Stimulated activated naive CD8-positive, alpha-beta T cell treated with anti-CD3 and anti-CD28 coated beads, Interleukin-15, Interleukin-2, amounts not matched to agents 100 ng/mL and 50 ng/mL, for 24 hours (primary cell): ENCODE measurements around the gene HSDL1.

Experiments used
- H3K27ac Mint-ChIP-seq: one replicate; pipeline ENCODE4 v1.8.0; 2021; ENCODE audit warnings: mild to moderate bottlenecking, mixed read lengths
- H3K27me3 Mint-ChIP-seq: one replicate; pipeline ENCODE4 v1.8.0; 2021; ENCODE audit warnings: mixed read lengths
- H3K36me3 Mint-ChIP-seq: one replicate; pipeline ENCODE4 v1.8.0; 2021; ENCODE audit warnings: low read depth, mixed read lengths
- H3K4me1 Mint-ChIP-seq: one replicate; pipeline ENCODE4 v1.8.0; 2021; ENCODE audit warnings: low read depth, mixed read lengths
- H3K4me3 Mint-ChIP-seq: one replicate; pipeline ENCODE4 v1.8.0; 2021; ENCODE audit warnings: mild to moderate bottlenecking, mixed read lengths
- H3K9me3 Mint-ChIP-seq: one replicate; pipeline ENCODE4 v1.8.0; 2021; ENCODE audit warnings: mixed read lengths

Gene HSDL1

DNA sequence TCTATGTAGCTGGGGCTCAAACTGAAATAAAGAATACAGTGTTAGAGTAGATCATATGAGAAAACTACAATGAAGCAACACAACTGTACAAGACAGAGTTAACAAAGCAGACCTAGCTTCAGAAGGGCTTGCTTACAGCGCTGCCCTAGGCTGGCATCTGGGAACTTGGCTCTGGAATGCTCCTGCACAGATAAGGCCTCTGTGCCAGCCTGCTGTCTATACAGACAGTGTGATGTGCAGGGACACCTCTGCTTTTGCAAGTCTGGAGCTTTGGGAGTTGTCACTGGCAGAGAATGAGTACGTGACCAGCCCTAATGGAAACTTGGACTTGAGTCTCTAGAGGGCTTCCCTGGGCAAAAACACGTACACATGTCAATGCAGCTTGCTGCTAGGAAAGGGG is 70.3 kb downstream of the HSDL1 start:
- Mint-ChIP-seq H3K4me1 (no peaks in the 10 kb centered on the region), H3K27ac (no peak overlapping the region), H3K9me3 (no peaks in the 10 kb centered on the region), H3K4me3 (no peak overlapping the region), H3K27me3 (no peaks in the 10 kb centered on the region), H3K36me3 (peaks cover 51% of the 10 kb centered on the region)
